Panc1 (cell line): ENCODE results near the gene MTHFR.

Experiments used
- POLR2AphosphoS5 ChIP-seq: IDR thresholded peaks from 2 replicates; pipeline ENCODE4 v1.6.1; 2012; ENCODE audit warnings: mild to moderate bottlenecking, low read depth, low read length, moderate library complexity
- SIN3A ChIP-seq: IDR thresholded peaks from 2 replicates; pipeline ENCODE4 v1.6.1; 2012; ENCODE audit warnings: low read depth, mild to moderate bottlenecking, low read length, moderate library complexity, borderline replicate concordance; ENCODE audit not compliant: insufficient read depth
- TCF7L2 ChIP-seq: IDR thresholded peaks from 2 replicates; pipeline ENCODE4 v1.6.1; 2011; ENCODE audit warnings: mild to moderate bottlenecking, low read depth, low read length, inconsistent platforms
- TF ChIP-seq, protein P1 (sequence below): fragments of 450-650 bp; IDR thresholded peaks from 2 replicates; pipeline ENCODE4 v1.5.1; 2017; ENCODE audit warnings: mild to moderate bottlenecking
- TF ChIP-seq, protein P2 (sequence below), 2 experiments: IDR thresholded peaks; 2 replicates each; pipeline ENCODE4 v1.6.1; 2011 to 2012; ENCODE audit warnings: low read depth in 2 of 2, control low read depth in 1 of 2, low read length in 1 of 2, mild to moderate bottlenecking in 1 of 2, moderate library complexity in 1 of 2; ENCODE audit not compliant: insufficient read depth in 1 of 2

DNA sequence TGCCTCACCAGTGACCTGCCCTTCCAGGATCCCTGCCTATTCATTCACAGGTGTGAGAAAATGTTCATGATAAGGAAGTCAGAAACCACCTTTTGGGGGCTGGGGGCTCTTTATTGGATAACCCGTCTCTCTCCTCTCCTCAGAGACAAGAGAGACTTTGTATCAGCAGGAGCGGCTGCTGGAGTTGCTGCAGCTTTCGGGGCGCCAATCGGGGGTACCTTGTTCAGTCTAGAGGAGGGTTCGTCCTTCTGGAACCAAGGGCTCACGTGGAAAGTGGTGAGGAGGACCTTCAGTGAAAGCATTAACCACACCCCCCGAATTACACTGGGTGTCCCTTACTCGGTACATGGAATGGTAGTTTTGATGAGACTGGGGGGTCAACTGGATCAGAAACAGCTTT, 21.2 kb upstream of the MTHFR start:
- TF ChIP-seq, protein P1, sequence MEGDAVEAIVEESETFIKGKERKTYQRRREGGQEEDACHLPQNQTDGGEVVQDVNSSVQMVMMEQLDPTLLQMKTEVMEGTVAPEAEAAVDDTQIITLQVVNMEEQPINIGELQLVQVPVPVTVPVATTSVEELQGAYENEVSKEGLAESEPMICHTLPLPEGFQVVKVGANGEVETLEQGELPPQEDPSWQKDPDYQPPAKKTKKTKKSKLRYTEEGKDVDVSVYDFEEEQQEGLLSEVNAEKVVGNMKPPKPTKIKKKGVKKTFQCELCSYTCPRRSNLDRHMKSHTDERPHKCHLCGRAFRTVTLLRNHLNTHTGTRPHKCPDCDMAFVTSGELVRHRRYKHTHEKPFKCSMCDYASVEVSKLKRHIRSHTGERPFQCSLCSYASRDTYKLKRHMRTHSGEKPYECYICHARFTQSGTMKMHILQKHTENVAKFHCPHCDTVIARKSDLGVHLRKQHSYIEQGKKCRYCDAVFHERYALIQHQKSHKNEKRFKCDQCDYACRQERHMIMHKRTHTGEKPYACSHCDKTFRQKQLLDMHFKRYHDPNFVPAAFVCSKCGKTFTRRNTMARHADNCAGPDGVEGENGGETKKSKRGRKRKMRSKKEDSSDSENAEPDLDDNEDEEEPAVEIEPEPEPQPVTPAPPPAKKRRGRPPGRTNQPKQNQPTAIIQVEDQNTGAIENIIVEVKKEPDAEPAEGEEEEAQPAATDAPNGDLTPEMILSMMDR: no peak
- TF ChIP-seq SIN3A (no peak), POLR2AphosphoS5 (no peak), TCF7L2 (no peak)
- TF ChIP-seq, protein P2, sequence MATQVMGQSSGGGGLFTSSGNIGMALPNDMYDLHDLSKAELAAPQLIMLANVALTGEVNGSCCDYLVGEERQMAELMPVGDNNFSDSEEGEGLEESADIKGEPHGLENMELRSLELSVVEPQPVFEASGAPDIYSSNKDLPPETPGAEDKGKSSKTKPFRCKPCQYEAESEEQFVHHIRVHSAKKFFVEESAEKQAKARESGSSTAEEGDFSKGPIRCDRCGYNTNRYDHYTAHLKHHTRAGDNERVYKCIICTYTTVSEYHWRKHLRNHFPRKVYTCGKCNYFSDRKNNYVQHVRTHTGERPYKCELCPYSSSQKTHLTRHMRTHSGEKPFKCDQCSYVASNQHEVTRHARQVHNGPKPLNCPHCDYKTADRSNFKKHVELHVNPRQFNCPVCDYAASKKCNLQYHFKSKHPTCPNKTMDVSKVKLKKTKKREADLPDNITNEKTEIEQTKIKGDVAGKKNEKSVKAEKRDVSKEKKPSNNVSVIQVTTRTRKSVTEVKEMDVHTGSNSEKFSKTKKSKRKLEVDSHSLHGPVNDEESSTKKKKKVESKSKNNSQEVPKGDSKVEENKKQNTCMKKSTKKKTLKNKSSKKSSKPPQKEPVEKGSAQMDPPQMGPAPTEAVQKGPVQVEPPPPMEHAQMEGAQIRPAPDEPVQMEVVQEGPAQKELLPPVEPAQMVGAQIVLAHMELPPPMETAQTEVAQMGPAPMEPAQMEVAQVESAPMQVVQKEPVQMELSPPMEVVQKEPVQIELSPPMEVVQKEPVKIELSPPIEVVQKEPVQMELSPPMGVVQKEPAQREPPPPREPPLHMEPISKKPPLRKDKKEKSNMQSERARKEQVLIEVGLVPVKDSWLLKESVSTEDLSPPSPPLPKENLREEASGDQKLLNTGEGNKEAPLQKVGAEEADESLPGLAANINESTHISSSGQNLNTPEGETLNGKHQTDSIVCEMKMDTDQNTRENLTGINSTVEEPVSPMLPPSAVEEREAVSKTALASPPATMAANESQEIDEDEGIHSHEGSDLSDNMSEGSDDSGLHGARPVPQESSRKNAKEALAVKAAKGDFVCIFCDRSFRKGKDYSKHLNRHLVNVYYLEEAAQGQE (IDR thresholded peaks at IDR 0.05; ENCODE audit: insufficient read depth in 1 of 2, low read depth in 2 of 2, low read length in 1 of 2): no peak
